B cell (primary cell): Measurements from ENCODE around the gene UBN2. TPM values are rescaled to one million over a fixed set of nuclear protein-coding genes. Genes with fewer than 3 reads are reported as not detected.

Source experiments
- ATAC-seq: fragments of 200-7000 bp; cut with Tn5 transposase; one replicate; pipeline ENCODE4 v1.10.0; 2021; ENCODE audit warnings: low read depth, mild to moderate bottlenecking, moderate number of reproducible peaks, moderate library complexity
- CTCF ChIA-PET: fragments of 350-600 bp; sonication (Branson Sonifier 250); formaldehyde crosslinking; loops from one replicate; lab custom pipeline; 2021; ENCODE audit warnings: antibody characterized with exemption, inconsistent platforms; lab: Charles Lee
- POLR2A ChIA-PET: fragments of 350-600 bp; sonication (Branson Sonifier 250); formaldehyde crosslinking; loops from one replicate; lab custom pipeline; 2021; ENCODE audit warnings: antibody characterized with exemption; lab: Charles Lee
- DNase-seq: peaks from one replicate; pipeline ENCODE4 v3.0.0; 2013
- H2AFZ ChIP-seq: 2 replicates; pipeline ENCODE4 v1.6.1; 2012; ENCODE audit warnings: mild to moderate bottlenecking, low read depth, low read length; ENCODE audit not compliant: insufficient read depth, poor library complexity, severe bottlenecking
- H3K27ac ChIP-seq, 2 donors: 1 replicate in 1 of 2; 2 replicates in 1 of 2; pipeline ENCODE4 v1.5.1; 2012 to 2013; ENCODE audit warnings: low read length in 2 of 2, mild to moderate bottlenecking in 2 of 2, moderate library complexity in 1 of 2
- H3K27me3 ChIP-seq, 4 experiments: fragments of 200-600 bp in 1 of 4; sonication (generic) in 1 of 4; replicated peaks in 1 of 4; 1 replicate in 2 of 4; 2 replicates in 2 of 4; pipeline versions ENCODE4 v1.6.1 to v1.7.0; 2013 to 2016; ENCODE audit warnings: low read length in 3 of 4, mild to moderate bottlenecking in 2 of 4, mixed read lengths in 1 of 4, moderate library complexity in 1 of 4; ENCODE audit not compliant: insufficient read depth in 4 of 4, control insufficient read depth in 3 of 4; ENCODE audit errors: control extremely low read depth in 1 of 4
- H3K36me3 ChIP-seq, 2 experiments: replicated peaks in 1 of 2; 1 replicate in 1 of 2; 2 replicates in 1 of 2; pipeline versions ENCODE4 v1.6.1 to v1.7.1; 2013; ENCODE audit warnings: low read length in 1 of 2; ENCODE audit not compliant: insufficient read depth in 2 of 2, control insufficient read depth in 1 of 2; ENCODE audit errors: control extremely low read depth in 1 of 2, extremely low read depth in 1 of 2
- H3K4me1 ChIP-seq, 2 donors: fragments of 200-600 bp in 1 of 2; sonication (generic) in 1 of 2; 1 replicate in 1 of 2; 2 replicates in 1 of 2; pipeline versions ENCODE4 v1.5.1 to v1.6.1; 2013 to 2017; ENCODE audit warnings: low read length in 2 of 2; ENCODE audit not compliant: control insufficient read depth in 2 of 2, insufficient read depth in 2 of 2
- H3K4me2 ChIP-seq: replicated peaks from 2 replicates; pipeline ENCODE3; 2012; ENCODE audit warnings: mild to moderate bottlenecking, low read depth, low read length; ENCODE audit not compliant: poor library complexity, severe bottlenecking
- H3K4me3 ChIP-seq, 5 experiments: fragments of 200-600 bp in 1 of 5; sonication (generic) in 1 of 5; 1 replicate in 3 of 5; 2 replicates in 2 of 5; pipeline versions ENCODE4 v1.5.1 to v1.7.0; 2011 to 2016; ENCODE audit warnings: low read length in 4 of 5, mild to moderate bottlenecking in 4 of 5, low read depth in 2 of 5, control low read depth in 1 of 5, moderate library complexity in 1 of 5; ENCODE audit not compliant: insufficient read depth in 1 of 5; ENCODE audit errors: control extremely low read depth in 1 of 5, extremely low read depth in 1 of 5
- H3K79me2 ChIP-seq: fragments of 200-600 bp; sonication (generic); one replicate; pipeline ENCODE4 v1.6.0; 2016; ENCODE audit warnings: low read length; ENCODE audit not compliant: control insufficient read depth, insufficient read depth
- H3K9ac ChIP-seq: fragments of 200-600 bp; sonication (generic); 2 replicates; pipeline ENCODE4 v1.6.1; 2017; ENCODE audit warnings: mild to moderate bottlenecking, low read length, moderate library complexity
- H3K9me3 ChIP-seq, 3 donors: one replicate each; pipeline versions ENCODE4 v1.6.1 to v1.7.1; 2013; ENCODE audit warnings: low read length in 2 of 3; ENCODE audit not compliant: control insufficient read depth in 2 of 3, insufficient read depth in 1 of 3; ENCODE audit errors: control extremely low read depth in 1 of 3
- H4K20me1 ChIP-seq: 2 replicates; pipeline ENCODE4 v1.6.0; 2012; ENCODE audit warnings: mild to moderate bottlenecking, low read length; ENCODE audit not compliant: insufficient read depth, control insufficient read depth, poor library complexity, severe bottlenecking
- H3K27ac Mint-ChIP-seq: one replicate; pipeline ENCODE4 v1.8.0; 2021; ENCODE audit warnings: mixed read lengths
- H3K27me3 Mint-ChIP-seq: one replicate; pipeline ENCODE4 v1.8.0; 2021; ENCODE audit warnings: mixed read lengths
- H3K4me1 Mint-ChIP-seq: one replicate; pipeline ENCODE4 v1.8.0; 2021; ENCODE audit warnings: mixed read lengths
- H3K4me3 Mint-ChIP-seq: one replicate; pipeline ENCODE4 v1.8.0; 2021; ENCODE audit warnings: mixed read lengths
- H3K9me3 Mint-ChIP-seq: one replicate; pipeline ENCODE4 v1.8.0; 2022; ENCODE audit warnings: mixed read lengths; ENCODE audit not compliant: insufficient read depth
- CTCF ChIP-seq: fragments of 200-600 bp; IDR thresholded peaks from one replicate; pipeline ENCODE4 v1.8.0; 2022; ENCODE audit warnings: antibody characterized with exemption, mild to moderate bottlenecking
- EZH2 ChIP-seq: IDR thresholded peaks from 2 replicates; pipeline ENCODE4 v1.6.1; 2012; ENCODE audit warnings: borderline replicate concordance, low read depth, mild to moderate bottlenecking, moderate library complexity, low read length; ENCODE audit not compliant: insufficient read depth, poor library complexity, severe bottlenecking
- WGBS: methylation state at CpG from one replicate; pipeline ENCODE4 v1.1.5; 2013; ENCODE audit warnings: missing lambda C conversion rate; ENCODE audit not compliant: insufficient coverage; 5-methylcytosine and 5-hydroxymethylcytosine counted together
- intact Hi-C: fragments of 100-400 bp; cut with micrococcal nuclease; formaldehyde crosslinking; loops from one replicate; pipeline ENCODE4 v1.10.0; 2022
- polyA plus RNA-seq: library from polyadenylated mRNA; depleted of rRNA; stranded (reverse); fragments of >200 nt; gene quantifications from 2 replicates; pipeline ENCODE4 v1.2.3, GENCODE V29; 2012
- total RNA-seq, 2 donors: library from RNA; stranded (reverse); fragments of 120-200 nt in 1 of 2; gene quantifications; 1 replicate in 1 of 2; 2 replicates in 1 of 2; pipeline versions ENCODE4 v1.2.3 to v1.2.4, GENCODE V29; 2013 to 2022

The UBN2 gene
- total and polyA plus RNA-seq, 2 donors (not counting 1 experiment from before 2014, with no cell fraction given): 2.4 to 33.4 TPM

GRCh38 chr7:139232377-139232717 lies 1.3 kb downstream of the UBN2 start:
- no peaks in the 10 kb centered on the region for H3K9me3 ChIP-seq
- peaks cover 0 to 4% of the 10 kb centered on the region in 2 experiments for H3K36me3 ChIP-seq
- H2AFZ ChIP-seq: peak overlapping the region; percentile 99
- Mint-ChIP-seq H3K27me3 (peaks cover 7% of the 10 kb centered on the region), H3K27ac (peak overlapping the region; percentile 87), H3K4me3 (peak overlapping the region; percentile 90), H3K9me3 (no peaks in the 10 kb centered on the region), H3K4me1 (peaks cover 25% of the 10 kb centered on the region)
- peak overlapping the region; percentile 99 for H3K9ac ChIP-seq
- POLR2A ChIA-PET: no interaction called here
- H4K20me1 ChIP-seq: peaks cover 9% of the 10 kb centered on the region
- H3K79me2 ChIP-seq: peaks cover 41% of the 10 kb centered on the region
- TF ChIP-seq CTCF (no peak), EZH2 (no peak)
- peaks cover 0 to 2% (median 0%) of the 10 kb centered on the region in 4 experiments for H3K27me3 ChIP-seq
- H3K4me2 ChIP-seq: peak overlapping the region; percentile 94
- intact Hi-C loops: loop anchor here (5.0 to 10.0 kb wide), 3 partner anchors 250 to 1162 kb away; partner anchors contain the start of genes HIPK2, KIAA1549 and SLC37A3
- peaks cover 12 to 14% of the 10 kb centered on the region in 2 donors for H3K4me1 ChIP-seq
- CTCF ChIA-PET: interaction anchor here (0.6 to 1.7 kb wide), 3 partner anchors 83 to 138 kb away, joined by 3 to 5 read pairs (median 4); partner anchors contain the start of gene FMC1
- ATAC-seq: no peak
- DNase-seq: no peak
- no peak overlapping the region for H3K27ac ChIP-seq
- WGBS: 0% methylated on average over 1 of the region's 8 CpGs
- peak overlapping the region; percentile 54 to 96 (median 90) for H3K4me3 ChIP-seq

- H3K4me1 Mint-ChIP-seq: peaks cover 25% of the 10 kb centered on the region
- Histone ChIP-seq H3K79me2 (peaks cover 46% of the 10 kb centered on the region), H3K9ac (no peak overlapping the region), H3K36me3 (peaks cover 2 to 10% of the 10 kb centered on the region in 2 experiments), H3K4me1 (peaks cover 12 to 14% of the 10 kb centered on the region in 2 donors), H3K27me3 (no peaks in the 10 kb centered on the region), H3K9me3 (no peaks in the 10 kb centered on the region), H2AFZ (no peak overlapping the region), H3K4me2 (peak overlapping the region; percentile 94), H4K20me1 (peaks cover 9% of the 10 kb centered on the region), H3K4me3 (peak overlapping the region in 1 of 5 experiments; percentile 96), H3K27ac (no peak overlapping the region)
- ATAC-seq: no peak
- peaks cover 3% of the 10 kb centered on the region for H3K27me3 Mint-ChIP-seq
- no CpG with 5 or more reads among the region's 2 CpGs for WGBS
- H3K4me3 Mint-ChIP-seq: peak overlapping the region; percentile 90
- CTCF ChIA-PET: interaction anchor here (1.5 to 1.7 kb wide), 2 partner anchors 108 to 138 kb away, joined by 4 to 5 read pairs; partner anchors contain the start of gene FMC1
- TF ChIP-seq EZH2 (no peak), CTCF (no peak)
- H3K27ac Mint-ChIP-seq: peak overlapping the region; percentile 29
- POLR2A ChIA-PET: no interaction called here
- no peaks in the 10 kb centered on the region for H3K9me3 Mint-ChIP-seq
- intact Hi-C loops: loop anchor here (5.0 to 10.0 kb wide), 3 partner anchors 251 to 1162 kb away; partner anchors contain the start of genes HIPK2, KIAA1549 and SLC37A3
- DNase-seq: no peak
Observed at GRCh38 chr7:139232904-139233303, 1.9 kb downstream of the UBN2 start.
